ENCODE measurements around the gene TNKS1BP1.

- TF ChIP-seq POLR2A (IDR thresholded peaks at IDR 0.05; ENCODE audit: low read length) (no peak), GATA1 (IDR thresholded peaks at IDR 0.05; ENCODE audit: low read depth, low read length) (no peak)
Measured at GRCh38 chr11:57277845-57278720, 46.7 kb downstream of the TNKS1BP1 start.
